Lower leg skin (tissue), 4 donors: Measurements from ENCODE around the gene SMIM27. TPM values are rescaled to one million over a fixed set of nuclear protein-coding genes. Genes with fewer than 3 reads are reported as not detected.

Source experiments
- DNase-seq, 2 donors: peaks; one replicate each; pipeline ENCODE4 v3.0.0-alpha.2; 2019; ENCODE audit warnings: low spot score in 2 of 2
- H3K4me3 ChIP-seq: fragments of 200-600 bp; sonication (generic); 2 replicates; pipeline ENCODE4 v1.5.1; 2017; ENCODE audit warnings: mild to moderate bottlenecking, low read depth; ENCODE audit not compliant: poor library complexity, severe bottlenecking
- POLR2A ChIP-seq, 2 donors: fragments of 450-650 bp; IDR thresholded peaks; one replicate each; pipeline ENCODE4 v1.6.1; 2016 to 2017; ENCODE audit warnings: antibody characterized with exemption in 2 of 2, mild to moderate bottlenecking in 1 of 2, moderate library complexity in 1 of 2
- whole genome bisulfite sequencing, 2 donors: methylation state at CpG; one replicate each; pipeline ENCODE4 v1.1.5; 2018; 5-methylcytosine and 5-hydroxymethylcytosine counted together
- intact Hi-C: fragments of 100-400 bp; cut with DNase I; formaldehyde crosslinking; loops from one replicate; pipeline ENCODE4 v1.15.0; 2023; ENCODE audit warnings: low total_unique reads
- total RNA-seq, 4 donors: library from RNA; depleted of rRNA; stranded (reverse); fragments of >200 nt; gene quantifications; one replicate each; pipeline ENCODE4 v1.1.0, GENCODE V29; 2016
- TF ChIP-seq, protein P1 (sequence below), 3 donors: fragments of 450-650 bp; IDR thresholded peaks; one replicate each; pipeline ENCODE4 v1.5.1; 2016; ENCODE audit warnings: antibody characterized with exemption in 3 of 3, mild to moderate bottlenecking in 3 of 3, moderate library complexity in 2 of 3

SMIM27 gene
- total RNA-seq, 4 donors from 2014 or later, result 4.2 to 9.5 (median 7.0) TPM

DNA sequence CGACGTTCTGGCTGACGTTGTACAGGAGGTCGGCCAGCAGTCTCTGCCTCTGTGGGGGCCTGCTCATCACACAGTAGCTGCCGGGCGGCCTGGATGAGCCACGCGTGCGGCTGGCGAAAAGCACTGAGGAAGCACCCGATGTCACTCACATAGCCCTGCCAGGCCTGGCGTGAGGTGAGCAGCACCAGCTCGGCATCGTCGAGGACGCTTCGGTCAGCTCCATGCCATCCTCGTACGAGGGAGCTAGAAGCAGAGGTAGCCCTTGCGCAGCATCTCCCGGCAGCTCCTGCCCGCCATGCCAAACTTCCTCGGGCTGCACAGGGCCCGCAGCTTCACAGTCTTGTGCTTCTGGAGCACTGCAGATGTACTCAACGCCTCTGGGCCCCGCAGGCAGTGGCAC, 14.6 kb downstream of the SMIM27 start:
- no peak for TF ChIP-seq POLR2A (IDR thresholded peaks at IDR 0.05)
- TF ChIP-seq, protein P1, sequence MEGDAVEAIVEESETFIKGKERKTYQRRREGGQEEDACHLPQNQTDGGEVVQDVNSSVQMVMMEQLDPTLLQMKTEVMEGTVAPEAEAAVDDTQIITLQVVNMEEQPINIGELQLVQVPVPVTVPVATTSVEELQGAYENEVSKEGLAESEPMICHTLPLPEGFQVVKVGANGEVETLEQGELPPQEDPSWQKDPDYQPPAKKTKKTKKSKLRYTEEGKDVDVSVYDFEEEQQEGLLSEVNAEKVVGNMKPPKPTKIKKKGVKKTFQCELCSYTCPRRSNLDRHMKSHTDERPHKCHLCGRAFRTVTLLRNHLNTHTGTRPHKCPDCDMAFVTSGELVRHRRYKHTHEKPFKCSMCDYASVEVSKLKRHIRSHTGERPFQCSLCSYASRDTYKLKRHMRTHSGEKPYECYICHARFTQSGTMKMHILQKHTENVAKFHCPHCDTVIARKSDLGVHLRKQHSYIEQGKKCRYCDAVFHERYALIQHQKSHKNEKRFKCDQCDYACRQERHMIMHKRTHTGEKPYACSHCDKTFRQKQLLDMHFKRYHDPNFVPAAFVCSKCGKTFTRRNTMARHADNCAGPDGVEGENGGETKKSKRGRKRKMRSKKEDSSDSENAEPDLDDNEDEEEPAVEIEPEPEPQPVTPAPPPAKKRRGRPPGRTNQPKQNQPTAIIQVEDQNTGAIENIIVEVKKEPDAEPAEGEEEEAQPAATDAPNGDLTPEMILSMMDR (IDR thresholded peaks at IDR 0.05), result no peak
- DNase-seq, result no peak
- intact Hi-C loops, result no loop called here
- no peak overlapping the region for H3K4me3 ChIP-seq
- 93 to 97% methylated on average over 21 to 26 of the region's 26 CpGs for whole genome bisulfite sequencing, 2 donors

DNA sequence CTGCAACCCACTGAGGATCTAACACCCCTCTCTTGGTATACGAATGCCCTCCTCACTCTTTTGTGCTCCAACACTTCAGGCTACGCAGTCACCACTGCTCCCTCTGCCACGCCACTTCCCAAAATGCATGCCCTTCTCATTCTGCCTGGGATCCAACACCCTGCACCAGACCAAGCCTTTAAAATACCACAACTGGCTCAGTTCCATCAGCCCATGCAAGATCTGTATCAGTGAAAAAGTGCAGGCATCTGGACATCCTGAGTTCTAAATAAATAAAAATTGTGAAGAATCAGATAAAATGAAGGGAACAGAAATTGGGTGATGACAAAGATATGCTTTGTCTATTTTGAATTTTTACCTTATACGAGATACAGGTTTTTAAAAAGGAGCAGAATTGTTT, 18.1 kb downstream of the SMIM27 start:
- no peak for DNase-seq
- TF ChIP-seq, protein P1 (IDR thresholded peaks at IDR 0.05), result no peak
- TF ChIP-seq POLR2A (IDR thresholded peaks at IDR 0.05), result no peak
- WGBS, 2 donors, result 91 to 94% methylated on average over 4 of the region's 4 CpGs
- intact Hi-C loops, result no loop called here
- no peak overlapping the region for H3K4me3 ChIP-seq

DNA sequence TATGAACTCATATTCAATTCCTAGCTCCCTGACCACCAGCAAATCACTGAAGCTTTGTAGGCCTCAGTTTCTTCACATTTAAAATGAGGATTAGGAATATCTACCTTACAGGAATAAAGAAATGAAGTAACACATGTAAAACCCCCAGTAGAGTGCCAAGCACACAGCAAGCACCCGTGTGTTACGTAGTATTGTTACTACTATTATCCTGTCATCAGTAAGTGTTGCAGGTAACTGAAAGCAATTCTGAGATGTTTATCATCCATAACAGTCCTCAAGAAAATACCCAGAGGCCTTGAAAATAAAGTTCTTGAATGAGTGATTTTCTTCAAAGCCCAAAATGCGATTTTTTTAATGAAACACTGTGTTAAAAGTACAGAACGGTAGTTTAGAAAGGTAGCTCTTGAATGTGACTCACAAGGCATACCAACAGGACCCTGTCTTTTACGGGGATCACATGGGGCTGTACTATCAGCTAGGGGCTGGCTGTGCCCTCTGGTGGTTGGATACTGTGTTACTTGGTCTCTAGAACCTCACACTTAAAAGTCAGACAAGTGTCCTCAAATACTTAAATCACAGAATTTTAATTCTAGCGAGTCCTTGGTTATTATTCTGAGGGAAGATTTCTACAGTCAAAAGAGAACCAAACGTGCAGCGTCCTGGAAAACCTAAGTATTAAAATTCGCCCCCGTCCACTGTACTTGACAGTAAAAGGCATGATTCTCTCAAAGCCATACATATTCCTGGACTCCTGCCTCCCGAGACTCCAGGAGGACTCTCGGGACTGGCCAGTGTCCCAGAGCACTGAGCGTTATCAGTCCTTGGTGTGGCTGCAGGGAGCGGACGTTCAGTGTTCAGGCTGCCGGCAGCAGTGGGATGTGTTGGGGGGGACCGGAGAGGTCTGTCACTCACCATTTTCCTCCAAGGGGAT, 20.1 kb downstream of the SMIM27 start:
- no peak for TF ChIP-seq POLR2A (IDR thresholded peaks at IDR 0.05)
- TF ChIP-seq, protein P1 (IDR thresholded peaks at IDR 0.05), result no peak
- WGBS, 2 donors, result 1% methylated on average over 17 of the region's 17 CpGs
- peak; percentile 49 to 87 for DNase-seq
- peak overlapping the region; percentile 77 for H3K4me3 ChIP-seq
- intact Hi-C loops, result no loop called here

DNA sequence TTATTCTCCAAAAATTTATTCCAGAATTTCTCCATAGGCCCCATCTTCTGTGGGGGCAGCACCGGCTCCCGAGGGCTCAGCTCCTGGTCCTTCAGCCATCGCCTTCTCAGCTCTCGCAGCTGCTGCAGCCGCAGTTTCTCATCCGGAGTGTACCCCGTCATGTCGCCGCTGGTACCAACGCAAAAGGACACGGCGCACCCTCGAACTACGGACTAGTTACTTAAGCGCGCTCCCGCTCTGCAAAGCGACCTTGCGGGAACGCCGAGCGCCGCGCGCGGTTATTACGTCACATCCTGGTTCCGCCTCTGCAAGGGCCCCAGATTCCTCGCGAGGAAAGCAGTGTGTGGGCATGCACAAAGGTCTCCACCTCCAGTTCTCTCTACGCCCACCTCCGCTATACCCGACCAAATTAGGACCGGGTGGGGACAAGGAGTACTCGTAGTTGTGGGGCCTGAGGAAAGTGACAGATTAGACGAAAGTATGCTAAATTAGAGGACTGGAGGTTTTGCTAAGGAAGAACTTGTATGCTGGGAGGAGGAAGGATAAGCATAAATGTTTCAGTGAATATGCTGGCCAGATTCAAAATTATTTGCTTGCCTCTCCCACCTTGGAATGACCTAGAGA, 20.9 kb downstream of the SMIM27 start, which contains the start of gene NDUFB6:
Gene NDUFB6, minus strand, starts transcription at position 260 of the 624 bp plus-strand sequence. Its CDS starts 99 bp downstream, at position 161.
- TF ChIP-seq POLR2A (IDR thresholded peaks at IDR 0.05), result no peak
- TF ChIP-seq, protein P1 (IDR thresholded peaks at IDR 0.05), result no peak
- 0% methylated on average over 36 of the region's 36 CpGs for WGBS, 2 donors

DNA sequence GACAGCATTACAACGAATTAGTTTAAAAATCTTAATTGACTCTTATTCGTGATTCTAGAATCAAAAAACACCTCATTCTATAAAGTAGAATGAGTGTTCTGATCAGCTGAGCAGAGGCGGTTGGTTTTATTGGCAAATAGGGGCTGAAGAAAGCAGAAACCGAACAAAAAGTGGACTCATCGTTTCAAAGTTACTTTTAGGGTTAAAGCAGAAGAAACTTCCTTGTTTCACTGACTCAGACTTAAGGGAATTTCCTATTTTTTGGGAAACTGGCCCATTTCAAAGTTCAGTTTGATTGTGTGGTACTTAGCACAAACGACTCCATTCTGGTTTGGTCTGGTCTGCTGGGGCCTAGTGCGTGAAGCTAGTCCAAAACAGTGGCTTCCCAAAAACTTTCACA, 21.7 kb downstream of the SMIM27 start:
- no peak for DNase-seq
- intact Hi-C loops, result no loop called here
- H3K4me3 ChIP-seq, result no peak overlapping the region
- WGBS, 2 donors, result 83 to 86% methylated on average over 7 of the region's 7 CpGs
- TF ChIP-seq, protein P1 (IDR thresholded peaks at IDR 0.05), result no peak
- no peak for TF ChIP-seq POLR2A (IDR thresholded peaks at IDR 0.05)

More for the DNA sequence above, 20.9 kb downstream of the SMIM27 start, which contains the start of gene NDUFB6:
- peak; percentile 91 to 98 for DNase-seq
- peak within 1 kb of the TSS; percentile 77 for H3K4me3 ChIP-seq
- intact Hi-C loops, result no loop called here
